SHP77 (cell line): Measurements from ENCODE around the gene POLR3A.

Experiments
- DNase-seq, 2 experiments: peaks; one replicate each; lab custom pipeline; 2025; lab: John Stamatoyannopoulos, UW

Gene POLR3A

DNA sequence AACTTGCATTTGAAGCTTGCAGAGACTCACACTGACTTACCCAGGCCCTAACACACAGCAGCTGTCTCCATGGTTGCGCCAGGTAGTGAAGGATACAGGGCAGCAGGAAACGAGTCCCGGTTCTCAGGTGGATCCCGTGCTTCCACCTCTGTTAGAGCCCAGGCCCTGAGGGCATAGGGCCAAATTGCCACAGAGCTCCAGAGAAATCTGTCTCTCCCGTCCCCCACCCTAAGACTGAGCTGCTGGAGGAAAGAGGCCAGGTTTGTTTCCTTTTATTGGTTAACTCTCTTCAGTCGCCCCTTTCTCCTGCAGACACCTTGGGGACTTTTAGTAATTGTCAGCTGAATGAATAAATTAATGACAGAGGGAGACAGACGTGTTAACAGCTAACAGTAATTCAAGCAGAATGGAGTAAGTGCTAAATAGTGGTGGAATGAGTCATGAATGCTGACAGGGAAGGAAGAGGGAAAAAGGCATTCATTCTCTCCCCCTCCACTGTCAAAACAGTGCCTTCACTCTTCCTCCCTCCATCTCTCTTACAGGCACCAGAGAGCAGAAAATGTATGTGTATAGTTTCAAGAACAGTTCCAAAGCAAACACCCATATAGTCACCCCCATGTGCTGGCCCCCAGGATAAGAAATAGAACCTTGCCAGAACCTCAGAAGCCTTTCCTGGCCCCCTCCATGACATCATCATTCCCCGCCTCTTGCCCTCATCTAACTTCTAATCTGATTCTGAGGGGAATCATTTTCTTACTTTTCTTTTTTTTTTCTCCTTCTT, 86.0 kb downstream of the POLR3A start:
- no peak for DNase-seq

GRCh38 chr10:77941790-77942189, 87.5 kb downstream of the POLR3A start:
- DNase-seq = no peak

GRCh38 chr10:77940627-77941026, 88.7 kb downstream of the POLR3A start:
- no peak for DNase-seq

- DNase-seq = no peak
Measured at GRCh38 chr10:77940225-77940624, 89.1 kb downstream of the POLR3A start.

- DNase-seq = no peak
Measured at GRCh38 chr10:77939561-77940001, 89.7 kb downstream of the POLR3A start.

- no peak for DNase-seq
Measured at GRCh38 chr10:77936697-77937567, 92.4 kb downstream of the POLR3A start.

GRCh38 chr10:77932016-77932715, 97.1 kb downstream of the POLR3A start:
- DNase-seq = no peak

- DNase-seq = no peak
Measured at GRCh38 chr10:77927402-77928246, 101.7 kb downstream of the POLR3A start.

GRCh38 chr10:77926566-77927401, 102.5 kb downstream of the POLR3A start, which contains the start of gene DLG5:
TSS of gene DLG5 (minus strand) at chr10:77926755. CDS start at chr10:77926520, 235 bp downstream.
- DNase-seq = no peak

- no peak for DNase-seq
Measured at GRCh38 chr10:77925795-77926565, 103.3 kb downstream of the POLR3A start.

DNA sequence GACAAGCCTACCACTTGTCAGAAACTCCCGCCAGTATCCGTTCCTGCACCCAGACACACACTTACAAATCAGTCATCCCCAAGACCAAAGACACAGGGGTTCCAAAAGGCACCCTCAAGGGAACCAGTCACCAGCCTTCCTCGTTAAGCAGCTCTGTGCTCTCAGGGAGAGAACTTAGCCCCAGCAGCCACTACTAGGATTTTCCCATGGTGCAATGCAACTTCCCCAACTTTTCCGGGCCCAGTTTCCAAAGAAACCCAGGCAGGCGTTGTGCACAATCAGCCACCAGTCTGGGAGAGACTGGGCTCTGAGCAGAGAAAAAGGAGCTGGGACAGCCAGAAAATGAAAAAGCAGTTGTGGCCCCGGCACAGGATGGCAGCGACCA, 103.9 kb downstream of the POLR3A start:
- DNase-seq = no peak

- DNase-seq = no peak
Measured at GRCh38 chr10:77922566-77923179, 106.6 kb downstream of the POLR3A start.

DNA sequence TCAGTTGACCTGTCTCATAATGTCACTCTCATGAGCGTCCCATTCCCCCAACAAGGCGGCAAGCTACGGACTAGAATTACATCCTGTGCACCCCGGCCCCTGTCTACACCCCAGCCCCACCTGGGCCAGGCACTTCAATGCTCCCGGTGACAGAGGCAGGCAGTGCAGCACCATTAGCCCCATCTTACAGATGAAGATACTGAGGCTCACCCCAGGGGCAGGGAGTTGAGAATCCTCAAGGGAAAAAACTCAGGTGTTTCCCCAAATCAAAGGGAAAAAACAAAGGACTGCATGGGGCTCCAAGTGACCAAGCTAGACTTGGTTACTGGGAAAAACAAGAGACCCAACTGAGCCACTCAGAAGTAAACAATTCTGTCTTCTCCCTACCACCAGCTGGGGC, 107.3 kb downstream of the POLR3A start:
- DNase-seq = no peak

DNA sequence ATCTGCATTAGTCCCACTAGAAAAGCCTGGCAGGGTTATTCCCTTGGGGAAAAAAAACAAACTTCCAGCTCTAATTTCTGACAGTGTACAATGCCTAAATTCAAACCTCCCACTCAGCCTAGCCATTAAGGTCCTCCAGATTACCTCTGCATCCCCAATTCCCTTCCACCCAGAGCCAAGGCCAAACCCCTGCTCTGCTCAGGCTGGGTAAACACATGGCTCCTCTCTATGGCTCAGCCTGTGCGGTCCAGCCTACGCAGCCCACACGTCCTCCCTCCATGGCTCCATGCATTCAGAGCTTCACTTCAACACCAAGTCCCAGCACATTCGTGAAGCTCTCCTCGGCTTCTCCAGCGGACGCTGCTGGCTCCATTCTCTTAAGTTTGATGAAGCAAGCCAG, 107.9 kb downstream of the POLR3A start:
- DNase-seq = no peak

GRCh38 chr10:77920495-77920894, 108.8 kb downstream of the POLR3A start:
- no peak for DNase-seq

GRCh38 chr10:77919713-77920108, 109.6 kb downstream of the POLR3A start:
- no peak for DNase-seq
